Lung microvascular endothelial cell (primary cell): ENCODE data around the gene LRP1B. TPM values are rescaled to one million over a fixed set of nuclear protein-coding genes. Genes with fewer than 3 reads are reported as not detected.

Experiments
- DNase-seq, 2 donors: peaks; one replicate each; pipeline versions ENCODE4 v3.0.0 to v3.0.0-alpha.2; 2010; ENCODE audit warnings: low read depth in 2 of 2
- total RNA-seq: library from RNA; depleted of rRNA; stranded (reverse); fragments of >200 nt; gene quantifications from 2 replicates; pipeline ENCODE4 v1.2.1, GENCODE V29; 2014

The LRP1B gene
- total RNA-seq, 1 donor from 2014 or later, result not detected

GRCh38 chr2:141698500-141698899, 432.3 kb downstream of the LRP1B start:
- no peak for DNase-seq

DNA sequence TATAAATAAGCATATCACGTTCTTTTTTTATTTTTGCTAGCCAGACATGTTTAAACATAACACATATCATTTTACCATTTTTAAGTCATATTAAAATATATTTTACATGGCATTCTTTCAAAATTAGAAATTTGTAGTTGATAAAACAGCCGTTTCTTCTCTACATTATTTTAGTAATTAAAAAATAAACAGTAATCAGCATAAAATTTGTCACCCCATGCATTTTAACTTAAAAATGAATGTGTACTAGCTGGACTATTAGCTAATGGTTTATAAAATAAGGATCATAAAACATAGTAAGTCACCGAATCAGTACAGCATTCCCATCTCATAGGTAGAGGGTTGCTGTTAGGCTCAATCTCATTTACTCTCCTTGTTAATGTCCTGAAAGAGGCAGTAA, 433.8 kb downstream of the LRP1B start:
- no peak for DNase-seq

GRCh38 chr2:141694180-141694579, 436.6 kb downstream of the LRP1B start:
- DNase-seq, result no peak

- no peak for DNase-seq
Measured at GRCh38 chr2:141692829-141693228, 438.0 kb downstream of the LRP1B start.

DNA sequence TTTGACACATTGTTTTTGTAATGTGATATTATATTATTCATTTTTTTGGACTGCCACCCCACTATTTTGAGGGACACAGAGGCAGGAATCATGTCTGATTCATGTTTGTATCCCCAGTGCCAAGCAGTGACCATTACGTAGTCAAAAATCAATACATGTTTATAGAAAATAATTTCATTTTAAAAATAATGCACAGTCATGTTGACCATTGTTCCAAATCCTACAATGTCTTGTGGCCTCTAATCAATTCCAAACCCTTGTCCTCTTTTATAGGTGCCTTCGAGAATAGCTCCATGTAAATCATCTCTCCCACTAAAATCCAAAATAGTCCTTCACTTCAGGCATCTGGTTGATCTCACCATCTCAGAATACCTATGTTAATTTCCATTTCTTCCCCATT, 454.7 kb downstream of the LRP1B start:
- no peak for DNase-seq

GRCh38 chr2:141666191-141666590, 464.6 kb downstream of the LRP1B start:
- no peak for DNase-seq

- no peak for DNase-seq
Measured at GRCh38 chr2:141660232-141660631, 470.6 kb downstream of the LRP1B start.

DNA sequence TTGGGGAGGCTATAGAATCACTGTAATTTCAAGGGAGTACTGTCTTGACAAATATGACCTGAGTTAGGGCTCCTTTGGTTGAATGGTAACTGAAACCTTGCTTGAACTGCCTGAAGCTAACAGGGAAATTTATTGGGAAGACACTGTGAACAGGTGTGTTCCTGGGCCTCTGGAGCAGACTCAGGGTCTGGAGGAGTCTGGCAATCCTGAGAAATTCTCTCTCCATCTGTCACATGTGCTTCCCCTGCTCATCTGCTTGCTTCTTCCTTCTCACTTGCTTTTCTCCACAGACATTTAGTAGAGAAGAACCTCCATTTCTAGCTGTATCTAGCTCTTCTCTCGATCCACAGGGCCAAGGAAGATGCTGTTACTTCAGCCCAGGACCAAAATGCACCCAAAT, 476.5 kb downstream of the LRP1B start:
- no peak for DNase-seq

GRCh38 chr2:141653184-141653583, 477.6 kb downstream of the LRP1B start:
- DNase-seq, result no peak

GRCh38 chr2:141652308-141652707, 478.5 kb downstream of the LRP1B start:
- no peak for DNase-seq

DNA sequence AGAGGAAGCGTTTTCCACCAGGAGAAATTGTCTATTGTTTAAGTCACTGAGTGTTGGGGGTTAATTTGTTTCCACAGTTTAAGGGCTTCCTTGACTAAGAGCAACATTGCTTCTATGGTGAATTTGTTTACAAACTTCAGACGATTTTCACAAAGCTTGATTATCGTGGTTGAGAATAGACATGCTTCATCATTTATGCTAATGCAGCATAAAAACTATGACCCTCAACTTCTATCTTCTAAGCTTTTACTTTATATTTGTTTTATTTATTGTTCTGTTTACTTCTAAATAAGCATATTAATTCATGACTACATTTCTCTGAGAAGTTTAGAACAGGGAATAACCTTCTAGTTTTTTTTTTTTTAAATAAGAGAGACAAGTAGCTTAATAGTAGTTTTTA, 483.5 kb downstream of the LRP1B start:
- no peak for DNase-seq

DNA sequence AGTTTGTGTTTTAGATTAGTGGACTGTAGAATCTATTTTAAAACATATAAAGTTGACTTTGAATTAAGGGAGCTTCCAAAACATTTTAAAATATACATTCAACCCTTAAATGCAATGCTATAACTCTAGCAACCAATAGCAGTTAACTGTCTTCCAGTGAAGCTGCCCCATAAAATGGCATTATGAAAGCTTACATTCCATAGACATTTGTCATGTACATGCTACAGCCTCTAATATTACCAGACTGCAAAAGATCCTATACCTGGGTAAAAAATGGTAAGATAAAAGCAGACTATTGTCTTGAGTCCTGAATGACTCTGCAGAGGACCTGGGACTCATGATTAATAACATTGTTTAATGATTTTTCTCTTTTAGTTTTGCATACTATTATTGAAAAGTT, 489.4 kb downstream of the LRP1B start:
- no peak for DNase-seq

DNA sequence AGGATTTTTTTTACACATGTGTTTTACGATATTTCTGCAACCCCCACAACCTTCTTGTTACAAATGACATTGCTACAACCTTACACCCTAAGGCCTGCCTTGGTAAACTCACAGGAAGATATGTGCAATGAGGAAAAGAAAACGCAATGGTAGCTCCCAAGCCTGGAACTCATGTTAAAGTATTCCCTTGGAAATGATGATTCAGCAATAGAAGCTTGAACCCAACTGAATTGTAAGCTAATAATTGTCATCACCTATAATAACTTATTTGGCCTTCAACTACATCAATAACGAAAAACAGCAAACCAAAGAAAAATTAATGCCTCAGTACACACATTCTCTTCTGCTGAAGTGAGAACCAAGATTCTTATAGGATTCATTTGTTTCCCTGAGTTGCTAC, 491.0 kb downstream of the LRP1B start:
- DNase-seq, result no peak

DNA sequence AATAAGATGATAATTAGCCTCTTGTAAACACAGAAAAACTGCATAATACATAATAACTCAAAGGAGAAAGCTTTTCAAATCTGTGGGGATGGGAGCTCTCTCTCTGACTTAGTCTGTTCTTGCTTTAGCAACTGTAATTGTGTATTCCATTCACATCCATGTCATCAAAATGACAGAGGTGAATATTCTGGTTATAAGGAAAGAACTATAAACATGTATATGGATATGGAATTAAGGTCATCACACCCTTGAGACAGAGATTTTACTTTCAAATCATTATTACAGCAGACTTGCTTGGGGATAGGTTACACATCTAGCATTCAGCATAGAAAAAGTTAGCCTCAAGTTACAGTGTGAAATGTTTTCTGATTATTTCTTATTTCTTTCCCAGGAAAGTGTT, 497.7 kb downstream of the LRP1B start:
- no peak for DNase-seq

DNA sequence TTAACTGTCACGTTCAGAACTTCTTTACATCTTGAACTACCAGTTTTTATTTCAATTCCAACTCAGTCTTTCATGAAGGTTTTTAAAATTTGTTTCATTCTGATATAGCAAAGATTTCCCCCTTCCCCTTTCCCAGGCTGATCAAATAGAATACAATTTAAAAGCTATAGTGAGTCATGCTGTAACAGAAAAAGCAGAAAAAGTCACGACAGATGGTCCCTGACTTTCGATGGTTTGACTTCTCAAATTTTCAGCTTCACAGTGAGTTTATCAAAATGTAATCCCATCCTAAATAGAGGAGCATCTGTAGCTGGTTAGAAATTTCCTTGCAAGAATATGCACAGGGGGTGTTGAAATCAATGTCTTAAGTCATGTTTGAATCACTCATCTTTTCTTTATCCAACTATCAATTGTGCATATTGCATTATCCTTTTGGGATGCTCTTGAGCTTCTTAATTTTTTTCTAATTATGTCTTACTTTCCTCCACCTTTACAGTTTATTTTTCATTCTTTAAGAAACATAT, 500.3 kb downstream of the LRP1B start:
- no peak for DNase-seq

GRCh38 chr2:141620372-141620771, 510.4 kb downstream of the LRP1B start:
- no peak for DNase-seq

- DNase-seq, result no peak
Measured at GRCh38 chr2:141618457-141618856, 512.4 kb downstream of the LRP1B start.

DNA sequence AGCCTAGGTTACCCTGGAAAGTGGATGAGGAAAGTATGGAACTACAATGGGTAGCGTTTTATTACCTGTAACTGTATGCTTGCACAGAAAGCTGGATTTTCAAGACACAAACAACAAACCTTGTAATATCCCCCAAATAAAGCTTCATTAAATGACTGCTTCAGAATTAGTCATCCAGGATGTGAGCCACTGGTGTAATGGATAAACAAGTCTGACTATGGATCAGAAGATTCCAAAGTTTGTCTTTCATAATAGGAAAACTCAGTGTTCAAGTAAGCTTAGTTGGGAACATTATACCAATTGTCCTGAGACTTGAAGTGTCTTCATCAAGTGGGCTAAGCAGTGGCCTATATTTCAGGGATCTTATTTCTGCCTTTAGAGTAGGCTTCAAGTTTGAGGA, 518.8 kb downstream of the LRP1B start:
- peak in 1 of 2 donors; percentile 79 for DNase-seq

DNA sequence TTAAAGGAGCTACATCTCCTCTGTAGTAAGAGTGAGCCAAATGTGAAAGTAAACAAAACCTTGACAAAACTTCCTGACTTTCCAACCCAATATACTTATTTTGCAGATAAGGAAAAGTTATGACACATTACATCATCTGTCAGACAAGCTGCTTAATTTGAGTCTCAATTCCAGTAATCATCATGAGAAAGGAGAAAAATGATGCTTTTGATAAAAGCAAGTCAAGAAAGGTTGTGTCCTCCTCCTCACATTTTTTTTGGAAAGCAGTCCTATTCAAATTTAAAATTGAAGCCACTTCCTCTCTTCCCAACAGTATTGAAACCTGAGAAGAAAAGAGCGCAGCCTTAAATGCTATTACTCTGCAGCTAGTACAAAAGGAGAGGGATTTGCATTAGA, 519.6 kb downstream of the LRP1B start:
- DNase-seq, result peak in 1 of 2 donors; percentile 76

- peak in 1 of 2 donors; percentile 20 for DNase-seq
Measured at GRCh38 chr2:141610564-141611175, 520.1 kb downstream of the LRP1B start.

GRCh38 chr2:141605163-141605562, 525.7 kb downstream of the LRP1B start:
- DNase-seq, result no peak

- DNase-seq, result no peak
Measured at GRCh38 chr2:141601511-141602152, 529.2 kb downstream of the LRP1B start.

DNA sequence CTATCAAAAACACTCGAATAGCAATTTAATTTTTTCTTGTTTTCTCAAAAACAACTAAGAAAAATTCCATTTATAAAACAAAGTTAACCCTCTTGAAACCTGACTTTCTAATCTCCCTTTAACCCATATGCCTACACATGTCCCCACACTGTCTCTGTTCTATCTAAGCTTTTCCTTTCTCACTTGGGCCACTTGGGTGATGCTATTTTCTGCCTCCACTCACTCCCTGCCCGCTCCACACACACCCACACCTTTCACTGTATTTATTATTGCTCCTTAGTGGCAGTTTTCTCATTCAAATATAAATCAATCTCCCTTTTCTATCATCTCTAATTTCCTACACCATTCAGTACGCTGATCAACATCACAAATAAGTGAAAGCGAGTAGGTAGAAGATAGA, 531.1 kb downstream of the LRP1B start:
- no peak for DNase-seq
